Erythroblast (primary cell): ENCODE measurements around the gene SLC5A2.
A peak's percentile ranks its signal among the peaks of the same experiment; 100 is the strongest.
"Not testable (repeated sequence)": the region's sequence is repeated elsewhere in the genome, so short reads cannot be mapped to it uniquely, and the experiment has no call there.

Experiments used
- DNase-seq, 2 experiments: peaks; one replicate each; lab custom pipeline; 2025; lab: John Stamatoyannopoulos, UW
- GATA1 ChIP-seq: IDR thresholded peaks from 2 replicates; pipeline ENCODE4 v1.6.1; 2011; ENCODE audit warnings: low read depth, mild to moderate bottlenecking, control low read depth, low read length, moderate library complexity
- POLR2A ChIP-seq: IDR thresholded peaks from 2 replicates; pipeline ENCODE4 v1.6.1; 2011; ENCODE audit warnings: mild to moderate bottlenecking, low read length

Gene SLC5A2

DNA sequence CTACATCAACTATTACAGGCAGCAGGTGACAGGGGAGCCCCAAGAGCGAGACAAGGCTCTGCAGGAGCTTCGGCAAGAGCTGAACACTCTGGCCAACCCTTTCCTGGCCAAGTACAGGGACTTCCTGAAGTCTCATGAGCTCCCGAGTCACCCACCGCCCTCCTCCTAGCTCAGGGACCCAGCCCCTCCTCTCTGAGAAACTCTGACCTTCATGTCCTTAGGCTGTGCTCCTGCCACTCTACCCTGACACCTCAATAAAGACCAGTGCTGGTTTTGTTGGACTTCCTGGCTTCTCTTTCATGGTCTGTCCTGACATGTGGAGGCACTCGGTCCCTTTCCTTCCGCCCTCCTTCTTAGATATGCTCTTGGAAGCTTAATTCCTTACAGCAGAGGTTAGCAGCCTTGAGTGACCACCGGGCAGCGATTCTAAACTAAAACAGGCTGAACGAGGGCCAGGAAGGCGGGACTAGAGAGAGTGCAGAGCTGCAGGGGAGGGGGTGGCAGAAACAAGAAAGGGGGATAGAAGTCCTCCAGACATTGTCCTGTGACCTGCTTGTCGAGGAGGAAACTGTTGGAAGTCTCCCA, 45.7 kb downstream of the SLC5A2 start:
- TF ChIP-seq POLR2A (no peak), GATA1 (no peak)
- peak in 1 of 2 experiments; percentile 74 for DNase-seq

DNA sequence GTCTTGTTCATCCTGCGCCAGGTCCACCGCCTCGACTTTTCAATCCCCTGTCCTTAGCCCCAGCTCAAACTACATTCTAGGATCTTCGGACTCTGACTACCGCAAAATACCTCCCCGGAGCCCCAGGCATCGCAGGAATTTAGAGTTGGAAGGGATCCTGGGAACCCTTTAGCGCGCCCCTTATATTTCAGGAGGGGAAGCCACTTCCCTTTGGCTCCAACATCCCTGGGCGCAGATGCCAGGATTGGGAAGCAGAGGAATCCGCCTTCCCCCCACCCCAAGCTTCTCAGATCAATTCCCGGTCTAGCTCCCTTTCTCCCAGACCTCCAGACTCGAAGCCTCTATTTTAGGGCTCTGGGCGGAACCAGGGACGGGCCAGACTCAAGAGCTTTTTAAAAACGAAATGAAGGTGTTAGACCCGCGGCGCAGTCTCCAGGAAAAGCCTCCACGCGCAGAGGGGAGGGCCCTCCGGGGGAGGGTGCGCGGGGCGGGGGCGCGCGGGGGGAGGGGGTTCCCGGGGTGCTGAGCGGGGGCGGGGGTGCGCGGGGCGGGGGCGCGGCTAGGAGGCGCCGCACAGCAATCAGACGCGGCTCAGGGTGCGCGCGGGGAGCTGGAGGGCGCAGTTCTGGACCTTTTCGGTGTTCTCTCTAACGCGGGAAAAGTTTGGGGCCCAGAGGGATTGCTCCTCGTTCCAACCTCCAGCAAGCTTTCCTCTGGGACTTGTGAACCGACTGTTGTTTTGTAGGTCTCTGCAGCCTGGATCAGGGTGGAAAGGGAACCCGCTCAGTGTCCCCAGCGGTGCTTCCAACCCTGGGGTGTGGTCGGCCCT, 46.4 kb downstream of the SLC5A2 start:
- no peak for TF ChIP-seq POLR2A
- TF ChIP-seq GATA1, result no peak
- DNase-seq, result peak; percentile 79 to 86

DNA sequence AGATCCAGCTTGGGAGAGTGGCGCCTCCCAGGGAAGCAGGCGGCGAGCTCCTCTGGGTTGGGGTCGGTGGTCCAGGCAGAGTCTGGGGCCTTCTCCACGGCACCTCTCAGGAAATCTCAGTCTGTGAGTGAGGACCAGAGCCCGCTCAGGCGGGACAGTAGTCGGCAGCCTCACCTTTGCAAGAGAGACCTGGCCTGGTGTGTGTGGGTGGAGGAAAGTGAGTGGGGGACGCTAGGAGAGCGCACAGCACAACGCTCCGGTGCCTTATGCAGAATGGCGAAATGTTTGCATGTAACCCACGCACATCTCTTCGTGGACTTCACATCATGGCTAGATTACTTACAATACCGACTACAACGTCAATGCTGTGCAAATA, 47.0 kb downstream of the SLC5A2 start:
- TF ChIP-seq POLR2A, result no peak
- TF ChIP-seq GATA1, result no peak
- DNase-seq, result no peak

DNA sequence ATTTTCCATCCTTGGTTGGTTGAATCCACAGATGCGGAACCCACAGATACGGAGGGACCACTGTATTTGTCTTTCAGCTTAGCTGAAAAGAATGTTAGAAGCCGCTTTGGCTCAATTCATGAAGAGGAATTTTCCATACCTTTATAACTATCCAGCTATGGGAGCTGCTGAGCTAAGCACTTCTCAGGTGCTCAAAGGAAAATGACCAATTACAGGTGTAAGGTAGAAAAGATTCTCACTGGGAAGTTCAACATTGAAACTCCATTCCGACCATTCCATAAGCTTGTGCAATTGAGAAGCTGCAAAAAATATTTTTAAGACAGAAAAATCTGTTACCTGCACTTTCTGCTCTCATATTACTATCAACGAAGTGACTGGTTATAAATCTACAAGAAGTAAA, 47.5 kb downstream of the SLC5A2 start:
- peak; percentile 3 for TF ChIP-seq POLR2A
- no peak for TF ChIP-seq GATA1
- no peak for DNase-seq

DNA sequence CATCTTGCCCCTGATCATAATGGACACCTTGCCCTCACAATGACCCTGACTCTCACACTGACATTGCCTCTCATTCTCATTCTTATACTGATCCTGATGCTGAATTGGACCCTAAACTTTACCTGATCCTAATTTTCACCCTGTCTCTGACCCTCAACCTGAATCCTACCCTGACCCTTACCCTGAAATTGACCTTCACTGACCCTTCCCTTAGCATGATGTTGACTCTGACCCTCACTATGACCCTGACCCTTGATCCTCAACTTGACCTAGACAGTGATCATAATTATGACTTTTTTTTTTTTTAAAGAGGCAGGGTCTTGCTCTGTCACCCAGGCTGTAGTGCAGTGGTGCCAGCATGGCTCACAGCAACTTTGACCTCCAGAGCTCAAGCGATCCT, 48.2 kb downstream of the SLC5A2 start:
- no peak for DNase-seq
- peak; percentile 14 for TF ChIP-seq POLR2A
- no peak for TF ChIP-seq GATA1

DNA sequence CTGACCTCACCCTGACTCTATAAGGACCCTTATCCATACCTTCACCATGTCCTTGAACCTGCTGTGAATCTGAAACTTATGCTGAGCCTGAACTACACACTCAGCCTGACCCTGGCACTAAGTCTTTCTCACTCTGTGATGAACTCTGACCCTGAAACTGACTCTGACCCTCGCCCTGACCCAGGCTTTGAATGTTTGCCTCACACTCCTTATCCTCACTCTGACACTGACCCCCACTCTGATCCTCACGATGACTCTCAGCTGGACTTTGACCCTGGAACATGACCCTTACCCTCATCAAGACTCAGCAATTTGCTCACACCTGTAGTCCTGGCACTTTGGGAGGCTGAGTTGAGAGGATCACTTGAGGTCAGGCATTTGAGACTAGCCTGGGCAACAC, 49.2 kb downstream of the SLC5A2 start:
- DNase-seq, result no peak
- TF ChIP-seq GATA1 (no peak), POLR2A (no peak)

DNA sequence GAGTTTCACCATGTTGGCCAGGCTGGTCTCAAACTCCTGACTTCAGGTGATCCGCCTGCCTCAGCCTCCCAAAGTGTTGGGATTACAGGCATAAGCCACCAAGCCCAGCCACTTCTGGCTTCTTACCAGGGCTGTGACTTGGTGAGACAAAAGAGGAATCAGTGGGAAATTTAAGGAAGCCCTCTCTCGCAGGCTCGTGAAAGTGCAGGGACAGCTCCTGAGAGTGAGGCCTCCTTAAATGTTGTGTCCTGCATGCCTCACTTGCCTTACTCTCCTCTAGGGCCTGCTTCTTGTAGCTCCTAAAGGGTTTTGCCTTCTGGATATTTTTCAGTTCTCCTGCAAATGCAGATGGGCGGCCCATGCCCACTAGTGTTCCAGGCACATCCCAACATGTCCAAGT, 50.0 kb downstream of the SLC5A2 start:
- DNase-seq, result no peak
- no peak for TF ChIP-seq GATA1
- no peak for TF ChIP-seq POLR2A

DNA sequence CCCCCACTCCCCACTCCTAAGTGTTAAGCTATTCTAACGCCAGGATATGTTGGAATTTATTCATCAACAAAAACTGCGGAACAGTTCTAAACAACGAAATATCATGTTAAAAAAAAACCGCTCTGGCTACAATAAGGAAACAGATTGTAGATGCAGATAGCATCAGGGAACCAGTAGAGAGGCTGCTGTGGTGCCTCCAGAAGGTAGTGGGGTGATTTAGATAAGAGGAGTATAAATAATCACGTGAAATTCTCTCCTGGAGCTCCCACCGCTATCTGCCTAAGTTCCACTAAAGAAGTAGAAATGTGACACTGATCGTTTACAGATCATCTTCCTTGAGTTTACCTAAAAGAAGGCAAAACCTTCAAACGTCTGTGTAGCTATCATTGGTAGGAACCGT, 52.8 kb downstream of the SLC5A2 start:
- TF ChIP-seq GATA1 (no peak), POLR2A (no peak)
- DNase-seq, result peak; percentile 65 to 88

DNA sequence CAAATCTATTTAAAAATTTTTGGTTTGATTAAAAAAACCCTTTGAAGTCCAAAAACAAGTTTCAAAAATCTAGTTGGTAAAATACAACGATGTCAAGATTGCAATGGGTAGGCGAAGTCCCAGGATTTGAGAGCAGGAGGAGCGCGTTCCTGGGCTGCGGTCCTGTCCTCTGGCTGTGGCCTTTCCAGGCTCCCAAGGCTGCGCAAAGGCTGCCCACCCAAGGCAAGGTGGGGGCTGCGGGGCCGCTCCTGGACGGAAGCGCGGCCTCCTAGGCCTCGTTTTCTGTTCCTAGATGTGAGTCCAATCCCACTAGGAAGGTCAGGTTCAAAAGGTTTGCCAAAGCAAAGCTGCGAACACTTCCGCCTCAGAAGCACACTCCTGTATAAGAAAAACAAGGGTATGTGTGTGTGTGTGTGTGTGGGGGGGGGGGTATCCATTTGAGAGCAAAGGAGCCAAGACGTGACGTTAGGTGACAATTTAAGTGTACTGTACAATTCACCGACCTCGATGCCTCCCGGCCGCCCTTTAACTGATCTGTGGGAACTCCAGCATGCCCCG, 54.0 kb downstream of the SLC5A2 start:
- DNase-seq, result no peak
- no peak for TF ChIP-seq GATA1
- no peak for TF ChIP-seq POLR2A

DNA sequence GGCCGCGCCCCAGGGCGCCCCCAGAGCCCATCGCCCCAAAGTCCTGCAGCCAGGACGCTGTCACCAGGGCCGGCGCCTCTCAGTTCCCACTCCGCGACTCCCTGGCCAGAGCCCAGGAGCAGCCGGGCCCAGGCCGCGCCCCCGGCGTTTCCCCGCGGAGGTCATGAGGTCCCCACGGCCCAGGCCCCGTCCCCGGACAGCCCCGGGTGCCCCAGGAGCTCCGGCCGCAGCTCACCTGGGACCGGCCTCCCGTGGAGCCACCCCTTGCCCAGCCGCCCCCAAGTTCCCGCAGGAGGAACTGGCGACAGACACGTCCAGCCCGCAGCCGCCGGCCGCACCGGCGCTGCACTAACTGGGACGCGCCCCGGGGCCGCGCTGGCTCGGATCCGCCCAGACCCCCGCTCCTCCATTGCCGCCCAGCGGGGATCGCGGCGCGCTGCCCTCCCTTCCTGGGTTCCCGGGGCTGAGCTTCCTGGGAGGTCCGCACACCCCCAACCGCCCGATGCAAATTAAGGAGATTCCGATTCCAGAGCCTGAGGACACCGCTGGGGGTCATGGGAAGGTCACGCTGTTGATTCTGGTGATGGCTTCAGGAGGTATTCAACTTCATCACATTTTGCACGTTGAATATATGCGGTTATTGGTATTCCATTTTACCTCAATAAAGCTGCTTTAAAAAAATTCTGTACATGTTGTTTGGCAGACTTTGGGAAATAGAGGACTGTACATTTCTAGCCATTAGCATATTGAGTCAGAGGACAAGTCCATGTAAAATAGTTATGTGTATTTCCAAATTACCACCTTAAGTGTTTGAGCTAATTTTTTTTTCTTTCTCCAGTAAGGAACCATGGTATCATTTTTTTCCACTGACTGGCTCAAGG, 54.7 kb downstream of the SLC5A2 start:
- peak in 1 of 2 experiments; percentile 47 for DNase-seq
- no peak for TF ChIP-seq GATA1
- TF ChIP-seq POLR2A, result no peak

DNA sequence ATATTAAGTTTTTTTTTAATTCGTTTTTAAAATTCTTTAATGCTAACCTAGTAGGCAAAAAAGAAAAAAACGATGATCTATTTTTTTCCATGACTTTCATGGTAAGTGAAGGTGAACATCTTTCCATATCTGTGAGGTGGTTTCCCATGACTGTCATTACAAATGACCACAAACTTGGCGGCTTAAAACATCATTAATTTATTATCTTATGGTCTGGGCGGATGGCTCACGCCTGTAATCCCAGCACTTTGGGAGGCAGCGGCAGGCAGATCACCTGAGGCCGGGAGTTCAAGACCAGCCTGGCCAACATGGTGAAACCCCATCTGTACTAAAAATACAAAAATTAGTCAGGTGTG, 55.3 kb downstream of the SLC5A2 start:
- not testable (repeated sequence) for DNase-seq

DNA sequence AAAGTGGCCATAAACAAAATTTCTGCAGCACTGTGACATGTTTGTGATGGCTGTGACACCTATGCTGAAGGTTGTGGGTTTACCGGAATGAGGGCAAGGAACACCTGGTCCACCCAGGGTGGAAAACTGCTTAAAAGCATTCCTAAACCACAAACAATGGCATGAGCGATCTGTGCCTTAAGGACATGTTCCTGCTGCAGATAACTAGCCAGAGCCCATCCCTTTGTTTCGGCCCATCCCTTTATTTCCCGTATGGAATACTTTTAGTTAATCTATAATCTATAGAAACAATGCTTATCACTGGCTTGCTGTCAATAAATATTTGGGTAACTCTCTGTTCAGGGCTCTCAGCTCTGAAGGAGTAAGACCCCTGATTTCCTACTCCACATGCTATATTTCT, 56.8 kb downstream of the SLC5A2 start:
- DNase-seq, result not testable (repeated sequence)
